Tibial nerve (tissue), 4 donors: ENCODE results near the gene RBM26. TPM values are rescaled to one million over a fixed set of nuclear protein-coding genes. Genes with fewer than 3 reads are reported as not detected.

Experiments
- DNase-seq, 2 donors: peaks; one replicate each; pipeline ENCODE4 v3.0.0-alpha.2; 2019; ENCODE audit warnings: low spot score in 2 of 2
- H3K27ac ChIP-seq, 4 donors: fragments of 200-600 bp; sonication (generic) in 3 of 4; one replicate each; pipeline ENCODE4 v1.5.1; 2017 to 2019; ENCODE audit warnings: mild to moderate bottlenecking in 1 of 4
- H3K27me3 ChIP-seq, 2 donors: fragments of 200-600 bp; sonication (generic) in 1 of 2; one replicate each; pipeline versions ENCODE4 v1.5.1 to v1.6.0; 2017 to 2019
- H3K36me3 ChIP-seq, 3 donors: fragments of 200-600 bp; sonication (generic); one replicate each; pipeline ENCODE4 v1.5.1; 2018 to 2019
- H3K4me1 ChIP-seq, 4 donors: fragments of 200-600 bp; sonication (generic) in 3 of 4; one replicate each; pipeline ENCODE4 v1.5.1; 2017 to 2019
- H3K4me3 ChIP-seq, 4 donors: fragments of 200-600 bp; sonication (generic) in 3 of 4; one replicate each; pipeline ENCODE4 v1.5.1; 2017 to 2019; ENCODE audit warnings: mild to moderate bottlenecking in 1 of 4, moderate library complexity in 1 of 4
- H3K9me3 ChIP-seq, 4 donors: fragments of 200-600 bp; sonication (generic) in 3 of 4; one replicate each; pipeline ENCODE4 v1.5.1; 2017 to 2019
- CTCF ChIP-seq, 5 experiments: fragments of 200-600 bp in 3 of 5; fragments of 450-650 bp in 2 of 5; sonication (generic) in 3 of 5; IDR thresholded peaks; one replicate each; pipeline ENCODE4 v1.5.1; 2016 to 2019; ENCODE audit warnings: antibody characterized with exemption in 5 of 5, mild to moderate bottlenecking in 3 of 5, moderate library complexity in 2 of 5
- EP300 ChIP-seq, 2 donors: sonication (generic); formaldehyde crosslinking; IDR thresholded peaks; one replicate each; pipeline ENCODE4 v1.6.1; 2017; ENCODE audit warnings: antibody characterized with exemption in 2 of 2, mild to moderate bottlenecking in 1 of 2
- POLR2A ChIP-seq, 2 donors: fragments of 450-650 bp; IDR thresholded peaks; one replicate each; pipeline ENCODE4 v1.6.1; 2017; ENCODE audit warnings: antibody characterized with exemption in 2 of 2, mild to moderate bottlenecking in 2 of 2, moderate library complexity in 2 of 2
- WGBS, 2 donors: methylation state at CpG; one replicate each; pipeline ENCODE4 v1.1.5; 2018; 5-methylcytosine and 5-hydroxymethylcytosine counted together
- total RNA-seq, 4 donors: library from RNA; depleted of rRNA; stranded (reverse); fragments of >200 nt; gene quantifications; one replicate each; pipeline ENCODE4 v1.1.0, GENCODE V29; 2016

RBM26 gene
- total RNA-seq, 4 donors from 2014 or later: 37.3 to 55.3 (median 43.3) TPM

- no peaks in the 10 kb centered on the region for H3K27me3 ChIP-seq
- 73 to 82% methylated on average over 3 of the region's 3 CpGs for WGBS, 2 donors
- peaks cover 0 to 43% (median 2%) of the 10 kb centered on the region in 3 donors for H3K36me3 ChIP-seq
Measured at GRCh38 chr13:79349011-79349410, 57.0 kb downstream of the RBM26 start.

DNA sequence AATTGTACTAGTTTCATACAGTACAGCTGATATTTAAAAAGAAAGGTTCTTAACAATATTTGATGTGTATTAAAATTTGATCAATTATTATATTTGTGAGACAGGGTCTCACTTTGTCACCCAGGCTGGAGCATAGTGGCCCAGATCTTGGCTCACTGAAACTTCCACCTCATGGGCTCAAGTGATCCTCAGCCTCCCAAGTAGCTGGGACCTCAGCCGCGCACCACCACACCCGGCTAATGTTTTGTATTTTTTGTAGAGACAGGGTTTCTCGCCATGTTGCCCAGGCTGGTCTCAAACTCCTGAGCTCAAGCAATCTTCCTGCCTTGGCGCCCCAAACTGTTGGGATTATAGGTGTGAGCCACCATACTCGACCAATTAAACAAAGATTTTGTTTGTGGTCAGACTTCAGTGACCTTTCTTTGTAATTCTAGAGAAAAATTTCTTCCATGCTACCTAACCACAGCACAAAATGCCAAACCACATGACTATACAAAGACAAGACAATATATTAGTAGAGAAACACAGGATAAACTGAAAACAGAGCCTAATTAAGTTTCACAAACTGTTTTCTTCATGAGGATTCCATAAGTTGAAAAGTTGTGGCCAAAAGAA is 59.6 kb downstream of the RBM26 start:
- Histone ChIP-seq H3K27ac (no peak overlapping the region), H3K36me3 (peaks cover 0 to 44% (median 0%) of the 10 kb centered on the region in 3 donors), H3K9me3 (no peaks in the 10 kb centered on the region), H3K27me3 (no peaks in the 10 kb centered on the region), H3K4me3 (no peak overlapping the region), H3K4me1 (no peaks in the 10 kb centered on the region)
- TF ChIP-seq EP300 (IDR thresholded peaks at IDR 0.05) (no peak), POLR2A (IDR thresholded peaks at IDR 0.05) (no peak), CTCF (IDR thresholded peaks at IDR 0.05) (no peak)
- 89 to 95% methylated on average over 6 of the region's 6 CpGs for WGBS, 2 donors
- no peak for DNase-seq

More at GRCh38 chr13:79349011-79349410, 57.0 kb downstream of the RBM26 start:
- H3K27ac ChIP-seq: no peak overlapping the region
- H3K4me1 ChIP-seq: no peaks in the 10 kb centered on the region
- no peak overlapping the region for H3K4me3 ChIP-seq
- no peaks in the 10 kb centered on the region for H3K9me3 ChIP-seq
- no peak for DNase-seq
- TF ChIP-seq EP300 (IDR thresholded peaks at IDR 0.05) (no peak), POLR2A (IDR thresholded peaks at IDR 0.05) (no peak), CTCF (IDR thresholded peaks at IDR 0.05) (no peak)

GRCh38 chr13:79341202-79341601 is 64.9 kb downstream of the RBM26 start:
- no peak overlapping the region for H3K27ac ChIP-seq
- no peaks in the 10 kb centered on the region for H3K9me3 ChIP-seq
- peaks cover 0 to 78% (median 4%) of the 10 kb centered on the region in 3 donors for H3K36me3 ChIP-seq
- H3K4me1 ChIP-seq: no peaks in the 10 kb centered on the region
- TF ChIP-seq POLR2A (IDR thresholded peaks at IDR 0.05): no peak
- TF ChIP-seq EP300 (IDR thresholded peaks at IDR 0.05): no peak
- no peak for TF ChIP-seq CTCF (IDR thresholded peaks at IDR 0.05)
- no peak overlapping the region for H3K4me3 ChIP-seq
- 97 to 98% methylated on average over 1 of the region's 1 CpG for WGBS, 2 donors
- DNase-seq: no peak
- H3K27me3 ChIP-seq: no peaks in the 10 kb centered on the region

GRCh38 chr13:79340490-79340889 is 65.6 kb downstream of the RBM26 start:
- whole genome bisulfite sequencing, 2 donors: 90 to 94% methylated on average over 2 of the region's 2 CpGs
- Histone ChIP-seq H3K27ac (no peak overlapping the region), H3K4me3 (no peak overlapping the region), H3K36me3 (peaks cover 0 to 84% (median 5%) of the 10 kb centered on the region in 3 donors), H3K27me3 (no peaks in the 10 kb centered on the region), H3K4me1 (no peaks in the 10 kb centered on the region), H3K9me3 (no peaks in the 10 kb centered on the region)
- TF ChIP-seq EP300 (IDR thresholded peaks at IDR 0.05) (no peak), POLR2A (IDR thresholded peaks at IDR 0.05) (no peak), CTCF (IDR thresholded peaks at IDR 0.05) (no peak)
- no peak for DNase-seq

- TF ChIP-seq CTCF (IDR thresholded peaks at IDR 0.05) (no peak), EP300 (IDR thresholded peaks at IDR 0.05) (no peak), POLR2A (IDR thresholded peaks at IDR 0.05) (no peak)
- H3K4me1 ChIP-seq: no peaks in the 10 kb centered on the region
- peaks cover 0 to 96% (median 5%) of the 10 kb centered on the region in 3 donors for H3K36me3 ChIP-seq
- WGBS, 2 donors: 84 to 97% methylated on average over 3 of the region's 3 CpGs
- no peaks in the 10 kb centered on the region for H3K9me3 ChIP-seq
- no peak overlapping the region for H3K4me3 ChIP-seq
- DNase-seq: no peak
- no peak overlapping the region for H3K27ac ChIP-seq
- H3K27me3 ChIP-seq: no peaks in the 10 kb centered on the region
Measured at GRCh38 chr13:79338343-79338742, 67.7 kb downstream of the RBM26 start.
